GM20000 (cell line): ENCODE results near the gene GIPC3.

Experiments used
- DNase-seq: peaks from one replicate; pipeline ENCODE4 v3.0.0; 2012; ENCODE audit warnings: low spot score
- TF ChIP-seq, protein P1 (sequence below): IDR thresholded peaks from 2 replicates; pipeline ENCODE4 v1.5.1; 2012; ENCODE audit warnings: mild to moderate bottlenecking, control low read depth; ENCODE audit errors: extremely low read depth, missing control alignments

The GIPC3 gene

DNA sequence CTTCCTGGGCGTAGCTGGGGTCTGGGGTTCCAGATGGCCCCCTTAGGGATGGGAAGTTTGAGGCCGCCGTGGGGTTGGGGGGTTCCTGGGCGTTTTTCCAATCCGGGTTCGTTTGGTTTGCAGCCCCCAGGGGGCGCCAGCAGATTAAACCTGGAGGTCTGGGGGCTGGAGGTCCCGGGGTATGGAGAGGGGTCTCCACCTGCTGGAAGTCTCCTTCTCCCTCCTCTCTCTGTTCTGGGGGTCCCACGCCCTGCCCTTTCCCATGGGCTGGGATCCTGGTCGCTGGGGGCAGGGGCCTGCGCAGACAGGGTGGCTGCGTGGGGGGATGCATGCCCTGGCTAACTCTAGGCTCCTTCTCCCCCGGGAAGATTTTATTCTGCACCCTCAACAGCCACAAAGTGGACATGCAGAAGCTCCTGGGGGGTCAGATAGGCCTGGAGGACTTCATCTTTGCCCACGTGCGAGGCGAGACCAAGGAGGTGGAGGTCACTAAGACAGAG lies 899 bp downstream of the GIPC3 start:
- TF ChIP-seq, protein P1, sequence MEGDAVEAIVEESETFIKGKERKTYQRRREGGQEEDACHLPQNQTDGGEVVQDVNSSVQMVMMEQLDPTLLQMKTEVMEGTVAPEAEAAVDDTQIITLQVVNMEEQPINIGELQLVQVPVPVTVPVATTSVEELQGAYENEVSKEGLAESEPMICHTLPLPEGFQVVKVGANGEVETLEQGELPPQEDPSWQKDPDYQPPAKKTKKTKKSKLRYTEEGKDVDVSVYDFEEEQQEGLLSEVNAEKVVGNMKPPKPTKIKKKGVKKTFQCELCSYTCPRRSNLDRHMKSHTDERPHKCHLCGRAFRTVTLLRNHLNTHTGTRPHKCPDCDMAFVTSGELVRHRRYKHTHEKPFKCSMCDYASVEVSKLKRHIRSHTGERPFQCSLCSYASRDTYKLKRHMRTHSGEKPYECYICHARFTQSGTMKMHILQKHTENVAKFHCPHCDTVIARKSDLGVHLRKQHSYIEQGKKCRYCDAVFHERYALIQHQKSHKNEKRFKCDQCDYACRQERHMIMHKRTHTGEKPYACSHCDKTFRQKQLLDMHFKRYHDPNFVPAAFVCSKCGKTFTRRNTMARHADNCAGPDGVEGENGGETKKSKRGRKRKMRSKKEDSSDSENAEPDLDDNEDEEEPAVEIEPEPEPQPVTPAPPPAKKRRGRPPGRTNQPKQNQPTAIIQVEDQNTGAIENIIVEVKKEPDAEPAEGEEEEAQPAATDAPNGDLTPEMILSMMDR = peak; percentile 31
- DNase-seq = peak; percentile 83

- TF ChIP-seq, protein P1 = no peak
- peak; percentile 24 for DNase-seq
Observed at GRCh38 chr19:3586707-3587346, 1.5 kb downstream of the GIPC3 start.

- DNase-seq = no peak
- TF ChIP-seq, protein P1 = no peak
Observed at GRCh38 chr19:3589439-3589838, 4.2 kb downstream of the GIPC3 start.

DNA sequence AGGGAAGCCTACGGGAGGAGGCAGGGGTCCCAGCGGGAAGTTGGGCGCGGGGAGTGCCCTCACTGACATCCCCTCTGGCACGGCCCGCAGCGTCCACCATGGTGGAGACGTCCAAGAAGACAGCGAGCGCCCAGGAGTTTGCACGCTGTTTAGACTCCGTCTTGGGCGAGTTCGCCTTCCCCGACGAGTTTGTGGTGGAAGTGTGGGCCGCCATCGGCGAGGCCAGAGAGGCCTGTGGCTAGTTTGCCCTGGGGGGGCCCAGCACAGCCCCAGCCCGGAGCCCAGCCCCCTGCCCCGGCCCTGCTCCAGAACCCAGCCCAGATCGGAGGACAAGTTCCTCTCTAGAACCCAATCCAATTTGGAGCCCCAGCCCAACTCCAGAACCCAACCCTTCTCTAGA lies 4.7 kb downstream of the GIPC3 start:
- TF ChIP-seq, protein P1 = no peak
- DNase-seq = no peak

- TF ChIP-seq, protein P1 = no peak
- DNase-seq = no peak
Observed at GRCh38 chr19:3590991-3591659, 5.8 kb downstream of the GIPC3 start.

GRCh38 chr19:3591876-3592613 lies 6.8 kb downstream of the GIPC3 start:
- no peak for DNase-seq
- TF ChIP-seq, protein P1 = no peak

DNA sequence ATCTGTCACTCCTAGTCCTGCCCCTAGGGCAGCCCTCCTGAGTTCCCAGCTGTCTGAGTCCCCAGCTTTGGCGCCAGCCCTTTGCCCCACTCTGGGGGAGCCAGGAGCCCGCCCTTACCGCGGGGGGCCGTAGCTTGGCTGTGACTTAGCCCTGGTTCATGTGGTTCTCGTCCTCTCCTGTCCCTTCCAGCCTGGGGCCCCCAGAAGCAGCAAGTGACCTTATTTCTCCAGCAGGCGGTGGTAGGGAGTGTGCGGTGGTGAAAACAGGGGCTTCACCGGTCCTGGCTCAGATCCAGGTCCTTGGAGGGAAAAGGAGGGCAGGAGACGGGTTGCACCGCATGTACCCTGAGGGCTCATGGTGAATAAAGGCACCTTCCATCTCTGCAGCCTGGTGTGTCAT lies 7.9 kb downstream of the GIPC3 start:
- TF ChIP-seq, protein P1 = no peak
- no peak for DNase-seq
